HG03575 (cell line): ENCODE measurements around the gene NOTCH2NLA.
"Not testable (repeated sequence)": the region's sequence is repeated elsewhere in the genome, so short reads cannot be mapped to it uniquely, and the experiment has no call there.

ENCODE experiments used
- ATAC-seq: cut with Tn5 transposase; IDR thresholded peaks from one replicate; pipeline ENCODE4 v1.9.1; 2021; ENCODE audit not compliant: unreplicated experiment, insufficient number of reproducible peaks, low FRiP score; ENCODE audit errors: extremely low read depth

The NOTCH2NLA gene

GRCh38 chr1:146228710-146229477 lies at the start of gene NOTCH2NLA:
Gene NOTCH2NLA (minus strand): TSS chr1:146229021. CDS start chr1:146189337, 39,684 bp downstream.
- ATAC-seq = not testable (repeated sequence)

- ATAC-seq = peak; percentile 47
Observed at GRCh38 chr1:146278346-146278745, 49.5 kb upstream of the NOTCH2NLA start.

GRCh38 chr1:146277087-146277486 lies 48.3 kb upstream of the NOTCH2NLA start:
- not testable (repeated sequence) for ATAC-seq

- not testable (repeated sequence) for ATAC-seq
Observed at GRCh38 chr1:146274083-146274482, 45.3 kb upstream of the NOTCH2NLA start.

- ATAC-seq = not testable (repeated sequence)
Observed at GRCh38 chr1:146273194-146273593, 44.4 kb upstream of the NOTCH2NLA start.

GRCh38 chr1:146272734-146273133 lies 43.9 kb upstream of the NOTCH2NLA start:
- ATAC-seq = not testable (repeated sequence)

- ATAC-seq = not testable (repeated sequence)
Observed at GRCh38 chr1:146271977-146272376, 43.2 kb upstream of the NOTCH2NLA start.

GRCh38 chr1:146270129-146270528 lies 41.3 kb upstream of the NOTCH2NLA start:
- not testable (repeated sequence) for ATAC-seq

GRCh38 chr1:146266179-146266748 lies 37.4 kb upstream of the NOTCH2NLA start:
- ATAC-seq = not testable (repeated sequence)

GRCh38 chr1:146264761-146265160 lies 35.9 kb upstream of the NOTCH2NLA start:
- ATAC-seq = not testable (repeated sequence)

GRCh38 chr1:146260006-146260730 lies 31.3 kb upstream of the NOTCH2NLA start:
- ATAC-seq = not testable (repeated sequence)

- ATAC-seq = not testable (repeated sequence)
Observed at GRCh38 chr1:146257992-146258552, 29.3 kb upstream of the NOTCH2NLA start.

- not testable (repeated sequence) for ATAC-seq
Observed at GRCh38 chr1:146254569-146255197, 25.9 kb upstream of the NOTCH2NLA start.

GRCh38 chr1:146253249-146253855 lies 24.5 kb upstream of the NOTCH2NLA start:
- ATAC-seq = not testable (repeated sequence)

GRCh38 chr1:146251523-146251922 lies 22.7 kb upstream of the NOTCH2NLA start:
- not testable (repeated sequence) for ATAC-seq

GRCh38 chr1:146248643-146249042 lies 19.8 kb upstream of the NOTCH2NLA start:
- not testable (repeated sequence) for ATAC-seq

- ATAC-seq = not testable (repeated sequence)
Observed at GRCh38 chr1:146236626-146237025, 7.8 kb upstream of the NOTCH2NLA start.

- not testable (repeated sequence) for ATAC-seq
Observed at GRCh38 chr1:146236026-146236601, 7.3 kb upstream of the NOTCH2NLA start.
